ENCODE measurements around the gene FURIN. TPM values are rescaled to one million over a fixed set of nuclear protein-coding genes. Genes with fewer than 3 reads are reported as not detected.

The FURIN gene
- total and polyA plus RNA-seq, 9 of the 15 experiments (the other 6 are each of a cell fraction or from before 2014, with no cell fraction given) = 0.92 to 99.9 (median 34.8) TPM

GRCh38 chr15:90901175-90902039 lies 33.0 kb downstream of the FURIN start (continued):
- TF ChIP-seq BCLAF1 (IDR thresholded peaks at IDR 0.05; ENCODE audit: borderline replicate concordance in 1 of 2, control insufficient read depth in 1 of 2, low read depth in 2 of 2, low read length in 1 of 2) = no peak
- TF ChIP-seq KLF6 (CRISPR knock-in tag; IDR thresholded peaks at IDR 0.05; ENCODE audit: borderline replicate concordance) = peak; percentile 72; the same call in 1 of the 2 replicates
- no peak for TF ChIP-seq RAD21 (CRISPR knock-in tag; conservative IDR thresholded peaks at IDR 0.05 in 1 of 2, IDR thresholded peaks at IDR 0.05 in 1 of 2)
- TF ChIP-seq TAF1 (IDR thresholded peaks at IDR 0.05; ENCODE audit: control insufficient read depth, extremely low read depth, insufficient read depth, low read length, severe bottlenecking) = peak; percentile 51
- no peak for TF ChIP-seq SUPT5H (IDR thresholded peaks at IDR 0.05)
- TF ChIP-seq E2F5 (CRISPR knock-in tag; IDR thresholded peaks at IDR 0.05) = no peak
- TF ChIP-seq CREB1 (IDR thresholded peaks at IDR 0.05) = peak; percentile 87
- TF ChIP-seq CREB1 (CRISPR knock-in tag; IDR thresholded peaks at IDR 0.05) = 0 out of 2 replicates have a peak, but pooled peaks have one; percentile 28
- TF ChIP-seq TEAD1 (CRISPR knock-in tag; IDR thresholded peaks at IDR 0.05) = peak in 1 of 2 experiments; percentile 93; a peak in 2 of 4 replicates
- peak; percentile 94 for TF ChIP-seq ZNF197 (CRISPR knock-in tag; IDR thresholded peaks at IDR 0.05; ENCODE audit: low read depth)
- TF ChIP-seq CXXC5 (CRISPR knock-in tag; IDR thresholded peaks at IDR 0.05) = peak; percentile 93
- no peak for TF ChIP-seq SRSF3 (IDR thresholded peaks at IDR 0.05; ENCODE audit: insufficient read depth, low read length)
- no peak for TF ChIP-seq ARHGAP35 (IDR thresholded peaks at IDR 0.05; ENCODE audit: partially characterized antibody)
- TF ChIP-seq ARID3B (CRISPR knock-in tag; IDR thresholded peaks at IDR 0.05; ENCODE audit: borderline replicate concordance) = no peak
- peak; percentile 100 for TF ChIP-seq CBFA2T3 (IDR thresholded peaks at IDR 0.05)
- no peak for TF ChIP-seq ZFPM2 (CRISPR knock-in tag; IDR thresholded peaks at IDR 0.05)
- peak; percentile 94; the same call in 1 of the 2 replicates for TF ChIP-seq EZH2 (IDR thresholded peaks at IDR 0.05; ENCODE audit: borderline replicate concordance, low read depth, low read length)
- TF ChIP-seq LCOR (CRISPR knock-in tag; IDR thresholded peaks at IDR 0.05) = peak; percentile 66
- peak; percentile 73; the same call in 1 of the 2 replicates for TF ChIP-seq ETS1 (conservative IDR thresholded peaks at IDR 0.05; ENCODE audit: control insufficient read depth, low read depth, low read length)
- TF ChIP-seq NR2F6 (CRISPR knock-in tag; IDR thresholded peaks at IDR 0.05) = no peak

All from K562 (cell line).